Measurements from ENCODE around the gene GAA.

- TF ChIP-seq CTCF (IDR thresholded peaks at IDR 0.05; ENCODE audit: low read length): no peak
- TF ChIP-seq EZH2 (IDR thresholded peaks at IDR 0.05; ENCODE audit: borderline replicate concordance, low read length): no peak
These were observed 32.2 kb downstream of the GAA start for GRCh38 chr17:80133626-80133970.

All from OCI-LY1 (cell line).